Measurements from ENCODE around the gene NKX6-2. TPM values are rescaled to one million over a fixed set of nuclear protein-coding genes. Genes with fewer than 3 reads are reported as not detected.

Gene NKX6-2
- total RNA-seq, 5 donors from 2014 or later (not counting 1 experiment from before 2014, with no cell fraction given): not detected

- 96% methylated on average over 36 of the region's 41 CpGs for WGBS (ENCODE audit: insufficient coverage)
Measured at GRCh38 chr10:132768346-132769248, 17.4 kb downstream of the NKX6-2 start.

GRCh38 chr10:132766291-132766690 lies 19.7 kb downstream of the NKX6-2 start:
- no peak overlapping the region for H3K27ac ChIP-seq (ENCODE audit: low read length)
- CTCF ChIA-PET: no interaction called here
- Mint-ChIP-seq H3K4me1 (peaks cover 0 to 9% (median 8%) of the 10 kb centered on the region in 3 donors), H3K9me3 (no peaks in the 10 kb centered on the region), H3K27me3 (no peaks in the 10 kb centered on the region), H3K4me3 (no peak overlapping the region), H3K27ac (no peak overlapping the region), H3K36me3 (peaks cover 35% of the 10 kb centered on the region)
- no peaks in the 10 kb centered on the region for H3K9me3 ChIP-seq
- no peak overlapping the region for H3K4me3 ChIP-seq (ENCODE audit: control insufficient read depth in 1 of 2, extremely low read depth in 1 of 2, low read length in 1 of 2)
- 93% methylated on average over 8 of the region's 13 CpGs for WGBS (ENCODE audit: insufficient coverage)
- ATAC-seq (replicated peaks in 1 of 4) (no peak), DNase-seq (no peak)
- H3K27me3 ChIP-seq (replicated peaks in 1 of 2; ENCODE audit: control insufficient read depth in 2 of 2, extremely low read depth in 1 of 2, insufficient read depth in 2 of 2, low read length in 1 of 2): no peaks in the 10 kb centered on the region
- no peaks in the 10 kb centered on the region for H3K4me1 ChIP-seq (ENCODE audit: control insufficient read depth in 1 of 2, extremely low read depth in 1 of 2, insufficient read depth in 2 of 2, low read length in 2 of 2)
- POLR2A ChIA-PET: no interaction called here
- peaks cover 9 to 17% of the 10 kb centered on the region in 2 donors for H3K36me3 ChIP-seq (ENCODE audit: control insufficient read depth in 2 of 2, extremely low read depth in 1 of 2, insufficient read depth in 1 of 2, low read length in 1 of 2)

More at GRCh38 chr10:132768346-132769248, 17.4 kb downstream of the NKX6-2 start:
- Histone ChIP-seq H3K4me1 (ENCODE audit: control insufficient read depth in 1 of 2, extremely low read depth in 1 of 2, insufficient read depth in 2 of 2, low read length in 2 of 2) (no peaks in the 10 kb centered on the region), H3K27me3 (replicated peaks in 1 of 2; ENCODE audit: control insufficient read depth in 2 of 2, extremely low read depth in 1 of 2, insufficient read depth in 2 of 2, low read length in 1 of 2) (no peaks in the 10 kb centered on the region), H3K27ac (ENCODE audit: low read length) (no peak overlapping the region), H3K4me3 (ENCODE audit: control insufficient read depth in 1 of 2, extremely low read depth in 1 of 2, low read length in 1 of 2) (no peak overlapping the region), H3K36me3 (ENCODE audit: control insufficient read depth in 2 of 2, extremely low read depth in 1 of 2, insufficient read depth in 1 of 2, low read length in 1 of 2) (peaks cover 9 to 17% of the 10 kb centered on the region in 2 donors), H3K9me3 (no peaks in the 10 kb centered on the region)
- H3K4me1 Mint-ChIP-seq: peaks cover 0 to 1% (median 0%) of the 10 kb centered on the region in 3 donors
- H3K36me3 Mint-ChIP-seq: peaks cover 37% of the 10 kb centered on the region
- POLR2A ChIA-PET: no interaction called here
- no peak overlapping the region for H3K27ac Mint-ChIP-seq
- CTCF ChIA-PET: no interaction called here
- ATAC-seq (replicated peaks in 1 of 4): no peak
- no peaks in the 10 kb centered on the region for H3K27me3 Mint-ChIP-seq
- DNase-seq: no peak
- no peaks in the 10 kb centered on the region for H3K9me3 Mint-ChIP-seq
- H3K4me3 Mint-ChIP-seq: no peak overlapping the region

- H3K4me3 ChIP-seq (ENCODE audit: control insufficient read depth in 1 of 2, extremely low read depth in 1 of 2, low read length in 1 of 2): no peak overlapping the region
- no peak overlapping the region for H3K27ac Mint-ChIP-seq
- H3K9me3 Mint-ChIP-seq: no peaks in the 10 kb centered on the region
- no peak overlapping the region for H3K4me3 Mint-ChIP-seq
- no peaks in the 10 kb centered on the region for H3K9me3 ChIP-seq
- H3K4me1 ChIP-seq (ENCODE audit: control insufficient read depth in 1 of 2, extremely low read depth in 1 of 2, insufficient read depth in 2 of 2, low read length in 2 of 2): no peaks in the 10 kb centered on the region
- peaks cover 32% of the 10 kb centered on the region for H3K36me3 Mint-ChIP-seq
- H3K36me3 ChIP-seq (ENCODE audit: control insufficient read depth in 2 of 2, extremely low read depth in 1 of 2, insufficient read depth in 1 of 2, low read length in 1 of 2): peaks cover 9 to 17% of the 10 kb centered on the region in 2 donors
- ChIA-PET POLR2A (no interaction called here), CTCF (no interaction called here)
- DNase-seq: no peak
- no peaks in the 10 kb centered on the region for H3K27me3 Mint-ChIP-seq
- H3K27me3 ChIP-seq (replicated peaks in 1 of 2; ENCODE audit: control insufficient read depth in 2 of 2, extremely low read depth in 1 of 2, insufficient read depth in 2 of 2, low read length in 1 of 2): no peaks in the 10 kb centered on the region
- H3K27ac ChIP-seq (ENCODE audit: low read length): no peak overlapping the region
- ATAC-seq (replicated peaks in 1 of 4): no peak
- H3K4me1 Mint-ChIP-seq: peaks cover 0 to 13% (median 12%) of the 10 kb centered on the region in 3 donors
- 83% methylated on average over 10 of the region's 11 CpGs for WGBS (ENCODE audit: insufficient coverage)
Measured at GRCh38 chr10:132765435-132765834, 20.5 kb downstream of the NKX6-2 start.

- Mint-ChIP-seq H3K27ac (no peak overlapping the region), H3K4me1 (peaks cover 0 to 13% (median 12%) of the 10 kb centered on the region in 3 donors), H3K4me3 (no peak overlapping the region), H3K9me3 (no peaks in the 10 kb centered on the region), H3K36me3 (peaks cover 28% of the 10 kb centered on the region), H3K27me3 (no peaks in the 10 kb centered on the region)
- CTCF ChIA-PET: no interaction called here
- no peak for ATAC-seq (replicated peaks in 1 of 4)
- Histone ChIP-seq H3K27me3 (replicated peaks in 1 of 2; ENCODE audit: control insufficient read depth in 2 of 2, extremely low read depth in 1 of 2, insufficient read depth in 2 of 2, low read length in 1 of 2) (no peaks in the 10 kb centered on the region), H3K9me3 (no peaks in the 10 kb centered on the region), H3K36me3 (ENCODE audit: control insufficient read depth in 2 of 2, extremely low read depth in 1 of 2, insufficient read depth in 1 of 2, low read length in 1 of 2) (peaks cover 9 to 15% of the 10 kb centered on the region in 2 donors), H3K4me1 (ENCODE audit: control insufficient read depth in 1 of 2, extremely low read depth in 1 of 2, insufficient read depth in 2 of 2, low read length in 2 of 2) (no peaks in the 10 kb centered on the region), H3K4me3 (ENCODE audit: control insufficient read depth in 1 of 2, extremely low read depth in 1 of 2, low read length in 1 of 2) (no peak overlapping the region), H3K27ac (ENCODE audit: low read length) (no peak overlapping the region)
- POLR2A ChIA-PET: no interaction called here
- 100% methylated on average over 8 of the region's 11 CpGs for WGBS (ENCODE audit: insufficient coverage)
- no peak for DNase-seq
Measured at GRCh38 chr10:132764108-132764507, 21.8 kb downstream of the NKX6-2 start.

DNA sequence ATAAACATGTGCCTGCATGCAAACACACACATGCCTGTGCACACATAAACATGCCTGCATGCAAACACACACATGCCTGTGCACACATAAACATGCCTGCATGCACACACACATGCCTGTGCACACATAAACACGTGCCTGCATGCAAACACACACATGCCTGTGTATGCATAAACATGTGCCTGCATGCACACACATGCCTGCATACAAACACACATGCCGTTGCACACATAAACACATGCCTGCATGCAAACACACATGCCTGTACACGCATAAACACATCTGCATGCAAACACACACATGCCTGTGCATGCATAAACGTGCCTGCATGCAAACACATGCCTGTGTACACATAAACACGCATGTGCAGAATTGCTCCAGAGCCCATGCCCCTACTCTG lies 22.4 kb downstream of the NKX6-2 start:
- DNase-seq (no peak), ATAC-seq (replicated peaks in 1 of 4) (no peak)
- H3K27ac Mint-ChIP-seq: no peak overlapping the region
- 89% methylated on average over 5 of the region's 5 CpGs for WGBS (ENCODE audit: insufficient coverage)
- Histone ChIP-seq H3K9me3 (no peaks in the 10 kb centered on the region), H3K4me1 (ENCODE audit: control insufficient read depth in 1 of 2, extremely low read depth in 1 of 2, insufficient read depth in 2 of 2, low read length in 2 of 2) (no peaks in the 10 kb centered on the region), H3K27me3 (replicated peaks in 1 of 2; ENCODE audit: control insufficient read depth in 2 of 2, extremely low read depth in 1 of 2, insufficient read depth in 2 of 2, low read length in 1 of 2) (no peaks in the 10 kb centered on the region), H3K27ac (ENCODE audit: low read length) (no peak overlapping the region), H3K4me3 (ENCODE audit: control insufficient read depth in 1 of 2, extremely low read depth in 1 of 2, low read length in 1 of 2) (no peak overlapping the region), H3K36me3 (ENCODE audit: control insufficient read depth in 2 of 2, extremely low read depth in 1 of 2, insufficient read depth in 1 of 2, low read length in 1 of 2) (peaks cover 8 to 10% of the 10 kb centered on the region in 2 donors)
- ChIA-PET POLR2A (no interaction called here), CTCF (no interaction called here)
- peaks cover 23% of the 10 kb centered on the region for H3K36me3 Mint-ChIP-seq
- H3K4me1 Mint-ChIP-seq: peaks cover 0 to 13% (median 12%) of the 10 kb centered on the region in 3 donors
- no peaks in the 10 kb centered on the region for H3K9me3 Mint-ChIP-seq
- H3K4me3 Mint-ChIP-seq: no peak overlapping the region
- no peaks in the 10 kb centered on the region for H3K27me3 Mint-ChIP-seq

- peaks cover 18% of the 10 kb centered on the region for H3K36me3 Mint-ChIP-seq
- peaks cover under 1 to 4% of the 10 kb centered on the region in 2 donors for H3K36me3 ChIP-seq (ENCODE audit: control insufficient read depth in 2 of 2, extremely low read depth in 1 of 2, insufficient read depth in 1 of 2, low read length in 1 of 2)
- H3K27me3 Mint-ChIP-seq: no peaks in the 10 kb centered on the region
- H3K27me3 ChIP-seq (replicated peaks in 1 of 2; ENCODE audit: control insufficient read depth in 2 of 2, extremely low read depth in 1 of 2, insufficient read depth in 2 of 2, low read length in 1 of 2): no peaks in the 10 kb centered on the region
- no peak overlapping the region for H3K27ac ChIP-seq (ENCODE audit: low read length)
- ChIA-PET POLR2A (no interaction called here), CTCF (no interaction called here)
- H3K4me3 Mint-ChIP-seq: no peak overlapping the region
- DNase-seq (no peak), ATAC-seq (replicated peaks in 1 of 4) (no peak)
- H3K9me3 ChIP-seq: no peaks in the 10 kb centered on the region
- no peak overlapping the region for H3K4me3 ChIP-seq (ENCODE audit: control insufficient read depth in 1 of 2, extremely low read depth in 1 of 2, low read length in 1 of 2)
- H3K4me1 Mint-ChIP-seq: peaks cover 0 to 13% (median 12%) of the 10 kb centered on the region in 3 donors
- H3K4me1 ChIP-seq (ENCODE audit: control insufficient read depth in 1 of 2, extremely low read depth in 1 of 2, insufficient read depth in 2 of 2, low read length in 2 of 2): no peaks in the 10 kb centered on the region
- no CpG with 5 or more reads among the region's 6 CpGs for WGBS (ENCODE audit: insufficient coverage)
- H3K27ac Mint-ChIP-seq: no peak overlapping the region
- H3K9me3 Mint-ChIP-seq: no peaks in the 10 kb centered on the region
Measured at GRCh38 chr10:132762267-132762666, 23.7 kb downstream of the NKX6-2 start.
